HG03159 (cell line): ENCODE data around the gene PTGES2.
A peak's percentile ranks its signal among the peaks of the same experiment; 100 is the strongest.

Experiments
- ATAC-seq: cut with Tn5 transposase; IDR thresholded peaks from one replicate; pipeline ENCODE4 v1.9.1; 2021; ENCODE audit warnings: mild to moderate bottlenecking, moderate library complexity; ENCODE audit not compliant: unreplicated experiment

The PTGES2 gene

GRCh38 chr9:128127568-128127989, at the start of gene PTGES2:
Gene PTGES2 (minus strand): TSS chr9:128127729. CDS start chr9:128127717, 12 bp downstream.
- peak; percentile 61 for ATAC-seq

- ATAC-seq = no peak
These were observed 48.2 kb upstream of the PTGES2 start for GRCh38 chr9:128175726-128176125.

- no peak for ATAC-seq
These were observed 47.6 kb upstream of the PTGES2 start for GRCh38 chr9:128175102-128175563.

- ATAC-seq = no peak
These were observed 46.5 kb upstream of the PTGES2 start for GRCh38 chr9:128174062-128174461.

- no peak for ATAC-seq
These were observed 42.4 kb upstream of the PTGES2 start for GRCh38 chr9:128169925-128170324.

- no peak for ATAC-seq
These were observed 42.0 kb upstream of the PTGES2 start for GRCh38 chr9:128169492-128169891.

GRCh38 chr9:128168731-128169308, 41.3 kb upstream of the PTGES2 start:
- no peak for ATAC-seq

- ATAC-seq = no peak
These were observed 39.7 kb upstream of the PTGES2 start for GRCh38 chr9:128167209-128167608.

- ATAC-seq = no peak
These were observed 38.6 kb upstream of the PTGES2 start for GRCh38 chr9:128166169-128166568.

- no peak for ATAC-seq
These were observed 36.9 kb upstream of the PTGES2 start for GRCh38 chr9:128164307-128164885.

GRCh38 chr9:128163523-128164306, 36.2 kb upstream of the PTGES2 start:
- no peak for ATAC-seq

- ATAC-seq = no peak
These were observed 35.5 kb upstream of the PTGES2 start for GRCh38 chr9:128163027-128163515.

- no peak for ATAC-seq
These were observed 34.9 kb upstream of the PTGES2 start for GRCh38 chr9:128162215-128163026.

GRCh38 chr9:128161215-128161902, 33.8 kb upstream of the PTGES2 start:
- ATAC-seq = no peak

- ATAC-seq = peak; percentile 18
These were observed 33.1 kb upstream of the PTGES2 start for GRCh38 chr9:128160603-128160987.

- peak; percentile 79 for ATAC-seq
These were observed 32.5 kb upstream of the PTGES2 start, which contains the start of gene BBLN for GRCh38 chr9:128159784-128160602. Gene BBLN (plus strand): TSS chr9:128160265. CDS start chr9:128160408, 143 bp downstream.

GRCh38 chr9:128159522-128159783, 31.9 kb upstream of the PTGES2 start:
- ATAC-seq = peak; percentile 4

- ATAC-seq = no peak
These were observed 28.4 kb upstream of the PTGES2 start for GRCh38 chr9:128155736-128156500.
